ENCODE results near the gene CC2D2A. TPM values are rescaled to one million over a fixed set of nuclear protein-coding genes. Genes with fewer than 3 reads are reported as not detected.

The CC2D2A gene
- polyA plus RNA-seq, 1 donor from 2014 or later = 8.6 TPM

DNA sequence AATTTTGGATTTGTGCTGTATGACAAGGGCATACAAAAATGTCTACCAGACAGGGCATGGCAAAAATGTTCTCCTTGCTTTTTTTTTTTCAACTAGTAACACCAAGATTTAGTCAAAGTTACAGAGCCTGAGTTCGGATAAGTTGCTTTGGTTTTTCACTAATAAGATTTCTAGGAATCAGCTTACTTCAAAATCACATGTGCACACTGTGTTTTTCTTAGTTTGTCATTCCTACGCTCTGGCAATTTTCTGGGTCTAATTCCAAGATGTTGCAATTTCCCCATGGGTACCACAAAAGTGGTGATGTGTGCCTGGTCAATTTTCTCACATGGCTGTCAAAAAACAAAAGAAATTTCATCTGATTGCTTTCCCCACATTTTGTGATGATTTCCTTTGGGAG, 35.6 kb upstream of the CC2D2A start:
- Histone ChIP-seq H3K9ac (ENCODE audit: low read length) (no peak overlapping the region), H3K4me3 (ENCODE audit: low read length) (no peak overlapping the region), H3K27me3 (ENCODE audit: insufficient read depth, low read depth, low read length) (no peaks in the 10 kb centered on the region), H3K79me2 (replicated peaks; ENCODE audit: insufficient read depth, low read length) (no peaks in the 10 kb centered on the region), H3K9me2 (ENCODE audit: insufficient read depth, low read length) (no peaks in the 10 kb centered on the region), H3K4me2 (ENCODE audit: low read length) (no peak overlapping the region), H3K36me3 (ENCODE audit: insufficient read depth, low read length) (no peaks in the 10 kb centered on the region), H4K20me1 (ENCODE audit: insufficient read depth) (no peaks in the 10 kb centered on the region), H3F3A (ENCODE audit: insufficient read depth, low read length, poor library complexity, severe bottlenecking) (no peaks in the 10 kb centered on the region), H3K9me3 (ENCODE audit: low read length) (no peaks in the 10 kb centered on the region), H3K27ac (ENCODE audit: low read length) (no peak overlapping the region), H2AFZ (ENCODE audit: low read depth, low read length) (no peak overlapping the region)
- TF ChIP-seq POLR2AphosphoS5 (IDR thresholded peaks at IDR 0.05) (no peak), RAD21 (conservative IDR thresholded peaks at IDR 0.05) (no peak), EP300 (conservative IDR thresholded peaks at IDR 0.05; ENCODE audit: poor library complexity, severe bottlenecking) (no peak), SMC3 (conservative IDR thresholded peaks at IDR 0.05; ENCODE audit: poor library complexity) (no peak), EZH2 (IDR thresholded peaks at IDR 0.05; ENCODE audit: borderline replicate concordance, insufficient read depth, low read length, poor library complexity, severe bottlenecking) (no peak), MXI1 (conservative IDR thresholded peaks at IDR 0.05; ENCODE audit: poor library complexity, severe bottlenecking) (no peak), TAF1 (IDR thresholded peaks at IDR 0.05; ENCODE audit: low read depth) (no peak)
- TF ChIP-seq, protein P1, sequence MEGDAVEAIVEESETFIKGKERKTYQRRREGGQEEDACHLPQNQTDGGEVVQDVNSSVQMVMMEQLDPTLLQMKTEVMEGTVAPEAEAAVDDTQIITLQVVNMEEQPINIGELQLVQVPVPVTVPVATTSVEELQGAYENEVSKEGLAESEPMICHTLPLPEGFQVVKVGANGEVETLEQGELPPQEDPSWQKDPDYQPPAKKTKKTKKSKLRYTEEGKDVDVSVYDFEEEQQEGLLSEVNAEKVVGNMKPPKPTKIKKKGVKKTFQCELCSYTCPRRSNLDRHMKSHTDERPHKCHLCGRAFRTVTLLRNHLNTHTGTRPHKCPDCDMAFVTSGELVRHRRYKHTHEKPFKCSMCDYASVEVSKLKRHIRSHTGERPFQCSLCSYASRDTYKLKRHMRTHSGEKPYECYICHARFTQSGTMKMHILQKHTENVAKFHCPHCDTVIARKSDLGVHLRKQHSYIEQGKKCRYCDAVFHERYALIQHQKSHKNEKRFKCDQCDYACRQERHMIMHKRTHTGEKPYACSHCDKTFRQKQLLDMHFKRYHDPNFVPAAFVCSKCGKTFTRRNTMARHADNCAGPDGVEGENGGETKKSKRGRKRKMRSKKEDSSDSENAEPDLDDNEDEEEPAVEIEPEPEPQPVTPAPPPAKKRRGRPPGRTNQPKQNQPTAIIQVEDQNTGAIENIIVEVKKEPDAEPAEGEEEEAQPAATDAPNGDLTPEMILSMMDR (IDR thresholded peaks at IDR 0.05; ENCODE audit: poor library complexity, severe bottlenecking) = no peak
- TF ChIP-seq, protein P2, sequence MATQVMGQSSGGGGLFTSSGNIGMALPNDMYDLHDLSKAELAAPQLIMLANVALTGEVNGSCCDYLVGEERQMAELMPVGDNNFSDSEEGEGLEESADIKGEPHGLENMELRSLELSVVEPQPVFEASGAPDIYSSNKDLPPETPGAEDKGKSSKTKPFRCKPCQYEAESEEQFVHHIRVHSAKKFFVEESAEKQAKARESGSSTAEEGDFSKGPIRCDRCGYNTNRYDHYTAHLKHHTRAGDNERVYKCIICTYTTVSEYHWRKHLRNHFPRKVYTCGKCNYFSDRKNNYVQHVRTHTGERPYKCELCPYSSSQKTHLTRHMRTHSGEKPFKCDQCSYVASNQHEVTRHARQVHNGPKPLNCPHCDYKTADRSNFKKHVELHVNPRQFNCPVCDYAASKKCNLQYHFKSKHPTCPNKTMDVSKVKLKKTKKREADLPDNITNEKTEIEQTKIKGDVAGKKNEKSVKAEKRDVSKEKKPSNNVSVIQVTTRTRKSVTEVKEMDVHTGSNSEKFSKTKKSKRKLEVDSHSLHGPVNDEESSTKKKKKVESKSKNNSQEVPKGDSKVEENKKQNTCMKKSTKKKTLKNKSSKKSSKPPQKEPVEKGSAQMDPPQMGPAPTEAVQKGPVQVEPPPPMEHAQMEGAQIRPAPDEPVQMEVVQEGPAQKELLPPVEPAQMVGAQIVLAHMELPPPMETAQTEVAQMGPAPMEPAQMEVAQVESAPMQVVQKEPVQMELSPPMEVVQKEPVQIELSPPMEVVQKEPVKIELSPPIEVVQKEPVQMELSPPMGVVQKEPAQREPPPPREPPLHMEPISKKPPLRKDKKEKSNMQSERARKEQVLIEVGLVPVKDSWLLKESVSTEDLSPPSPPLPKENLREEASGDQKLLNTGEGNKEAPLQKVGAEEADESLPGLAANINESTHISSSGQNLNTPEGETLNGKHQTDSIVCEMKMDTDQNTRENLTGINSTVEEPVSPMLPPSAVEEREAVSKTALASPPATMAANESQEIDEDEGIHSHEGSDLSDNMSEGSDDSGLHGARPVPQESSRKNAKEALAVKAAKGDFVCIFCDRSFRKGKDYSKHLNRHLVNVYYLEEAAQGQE (IDR thresholded peaks at IDR 0.05; ENCODE audit: borderline replicate concordance) = no peak

DNA sequence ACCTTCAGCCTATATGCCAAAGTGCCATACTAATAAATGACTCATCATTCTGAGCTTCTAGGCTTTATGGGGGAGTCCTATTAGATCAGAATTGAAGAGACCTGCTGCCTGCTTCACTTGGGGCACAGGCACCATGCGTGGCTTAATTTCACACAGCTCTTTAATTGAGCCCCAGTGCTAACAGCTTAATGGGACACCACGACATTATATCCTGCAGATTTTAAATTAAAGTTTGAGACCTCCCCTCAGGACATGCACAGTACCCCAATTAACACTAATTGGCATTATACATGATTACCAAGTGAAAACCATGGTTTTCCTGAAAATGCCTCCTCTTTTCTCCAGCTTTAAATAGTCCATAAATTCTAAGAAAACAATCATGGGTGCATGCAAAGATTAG, 35.0 kb upstream of the CC2D2A start:
- TF ChIP-seq SMC3 (conservative IDR thresholded peaks at IDR 0.05; ENCODE audit: poor library complexity) (no peak), TAF1 (IDR thresholded peaks at IDR 0.05; ENCODE audit: low read depth) (no peak), EZH2 (IDR thresholded peaks at IDR 0.05; ENCODE audit: borderline replicate concordance, insufficient read depth, low read length, poor library complexity, severe bottlenecking) (no peak), EP300 (conservative IDR thresholded peaks at IDR 0.05; ENCODE audit: poor library complexity, severe bottlenecking) (no peak), RAD21 (conservative IDR thresholded peaks at IDR 0.05) (no peak), POLR2AphosphoS5 (IDR thresholded peaks at IDR 0.05) (no peak), MXI1 (conservative IDR thresholded peaks at IDR 0.05; ENCODE audit: poor library complexity, severe bottlenecking) (no peak)
- TF ChIP-seq, protein P1 (IDR thresholded peaks at IDR 0.05; ENCODE audit: poor library complexity, severe bottlenecking) = no peak
- TF ChIP-seq, protein P2 (IDR thresholded peaks at IDR 0.05; ENCODE audit: borderline replicate concordance) = no peak
- Histone ChIP-seq H2AFZ (ENCODE audit: low read depth, low read length) (no peak overlapping the region), H3K36me3 (ENCODE audit: insufficient read depth, low read length) (no peaks in the 10 kb centered on the region), H3K9me2 (ENCODE audit: insufficient read depth, low read length) (no peaks in the 10 kb centered on the region), H3K27ac (ENCODE audit: low read length) (no peak overlapping the region), H4K20me1 (ENCODE audit: insufficient read depth) (no peaks in the 10 kb centered on the region), H3F3A (ENCODE audit: insufficient read depth, low read length, poor library complexity, severe bottlenecking) (no peaks in the 10 kb centered on the region), H3K9ac (ENCODE audit: low read length) (no peak overlapping the region), H3K27me3 (ENCODE audit: insufficient read depth, low read depth, low read length) (no peaks in the 10 kb centered on the region), H3K4me3 (ENCODE audit: low read length) (no peak overlapping the region), H3K79me2 (replicated peaks; ENCODE audit: insufficient read depth, low read length) (no peaks in the 10 kb centered on the region), H3K9me3 (ENCODE audit: low read length) (no peaks in the 10 kb centered on the region), H3K4me2 (ENCODE audit: low read length) (no peak overlapping the region)

All from neural cell (in vitro differentiated cells).